HG03460 (cell line): ENCODE measurements around the gene KRT73.

Source experiments
- ATAC-seq: cut with Tn5 transposase; IDR thresholded peaks from one replicate; pipeline ENCODE4 v1.9.1; 2021; ENCODE audit not compliant: unreplicated experiment

Gene KRT73

GRCh38 chr12:52575948-52576347 lies 42.4 kb downstream of the KRT73 start:
- ATAC-seq, result no peak

- no peak for ATAC-seq
Measured at GRCh38 chr12:52575256-52575655, 43.1 kb downstream of the KRT73 start.

GRCh38 chr12:52573743-52574142 lies 44.6 kb downstream of the KRT73 start, which contains the start of gene KRT74:
Gene KRT74 (minus strand): TSS chr12:52573843. CDS start chr12:52573777, 66 bp downstream.
- no peak for ATAC-seq

- no peak for ATAC-seq
Measured at GRCh38 chr12:52573306-52573705, 45.1 kb downstream of the KRT73 start.

GRCh38 chr12:52570511-52570910 lies 47.8 kb downstream of the KRT73 start:
- ATAC-seq, result no peak

GRCh38 chr12:52568111-52568510 lies 50.2 kb downstream of the KRT73 start:
- ATAC-seq, result no peak

- ATAC-seq, result no peak
Measured at GRCh38 chr12:52566847-52567291, 51.5 kb downstream of the KRT73 start.

GRCh38 chr12:52564582-52564981 lies 53.8 kb downstream of the KRT73 start:
- ATAC-seq, result no peak

GRCh38 chr12:52561880-52562449 lies 56.4 kb downstream of the KRT73 start:
- ATAC-seq, result no peak

- no peak for ATAC-seq
Measured at GRCh38 chr12:52559979-52560378, 58.4 kb downstream of the KRT73 start.

GRCh38 chr12:52558781-52559445 lies 59.4 kb downstream of the KRT73 start:
- no peak for ATAC-seq
